Measurements from ENCODE around the gene KIF2A. TPM values are rescaled to one million over a fixed set of nuclear protein-coding genes. Genes with fewer than 3 reads are reported as not detected.

Gene KIF2A
- total RNA-seq, result 100 to 1,000 TPM; 161 to 171 TPM

GRCh38 chr5:62305715-62306322 is at the start of gene KIF2A:
TSS of gene KIF2A (plus strand) at chr5:62306206. CDS start at chr5:62306473, 267 bp downstream.
- POLR2A ChIA-PET, result interaction anchor here (0.6 to 1.7 kb wide), 18 partner anchors 9 to 272 kb away, joined by 3 to 32 read pairs (median 4); partner anchors contain the start of genes DIMT1, IPO11 and LRRC70
- no peaks in the 10 kb centered on the region for H3K9me3 Mint-ChIP-seq
- H3K4me3 Mint-ChIP-seq, result peak within 1 kb of the TSS; percentile 95
- DNase-seq, result peak; percentile 97
- peaks cover 30% of the 10 kb centered on the region for H3K36me3 Mint-ChIP-seq
- peak; percentile 93 for ATAC-seq (ENCODE audit: low read depth)
- no peaks in the 10 kb centered on the region for H3K27me3 Mint-ChIP-seq
- peaks cover 42% of the 10 kb centered on the region for H3K4me1 Mint-ChIP-seq
- peak within 1 kb of the TSS; percentile 93 for H3K27ac Mint-ChIP-seq

DNA sequence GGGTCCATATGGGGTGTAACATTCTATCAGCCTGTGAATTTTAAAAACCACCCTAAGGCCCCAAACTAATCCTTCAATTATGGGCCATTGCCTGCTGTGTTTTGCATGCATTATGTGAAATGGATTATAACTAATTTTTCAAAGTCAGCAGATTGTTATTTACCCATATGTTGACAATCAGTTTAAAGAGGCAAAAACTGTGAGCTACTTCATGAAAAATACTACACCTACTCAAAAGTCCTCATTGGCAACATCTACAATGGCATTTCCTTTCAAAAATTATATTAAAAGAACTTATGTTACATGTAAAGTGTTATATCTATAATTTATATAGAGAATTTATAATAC is 49.0 kb upstream of the KIF2A start:
- H3K4me1 Mint-ChIP-seq, result peaks cover 43% of the 10 kb centered on the region

DNA sequence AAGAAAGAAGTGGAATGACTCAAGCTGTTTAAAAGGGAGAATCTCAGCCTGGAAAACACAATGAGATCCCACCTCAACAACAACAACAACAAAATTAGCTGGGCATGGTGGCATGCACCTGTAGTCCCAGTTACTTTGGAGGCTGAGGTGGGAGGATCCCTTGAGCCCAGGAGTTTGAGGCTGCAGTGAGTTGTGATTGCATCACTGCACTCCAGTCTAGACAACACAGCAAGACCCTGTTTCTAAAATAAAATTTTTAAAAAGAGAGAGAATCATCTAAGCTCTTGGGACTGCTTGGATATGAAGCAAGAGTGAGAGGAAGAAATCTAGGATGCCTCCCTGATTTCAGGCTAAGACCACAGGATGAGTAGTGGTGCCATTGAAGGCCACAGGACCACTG is 47.4 kb upstream of the KIF2A start:
- peaks cover 18% of the 10 kb centered on the region for H3K36me3 Mint-ChIP-seq
- no peak for ATAC-seq (ENCODE audit: low read depth)
- peaks cover 8% of the 10 kb centered on the region for H3K9me3 Mint-ChIP-seq
- no peak overlapping the region for H3K4me3 Mint-ChIP-seq
- H3K27me3 Mint-ChIP-seq, result no peaks in the 10 kb centered on the region
- DNase-seq, result no peak
- POLR2A ChIA-PET, result interaction anchor here (1.4 kb wide), 1 partner anchor 47 kb away, joined by 5 read pairs; the partner anchor contains the start of gene KIF2A
- no peak overlapping the region for H3K27ac Mint-ChIP-seq
- H3K4me1 Mint-ChIP-seq, result peaks cover 45% of the 10 kb centered on the region

More for the DNA sequence above, 49.0 kb upstream of the KIF2A start:
- ATAC-seq (ENCODE audit: low read depth) (no peak), DNase-seq (no peak)
- Mint-ChIP-seq H3K36me3 (peaks cover 32% of the 10 kb centered on the region), H3K4me3 (peak overlapping the region; percentile 60), H3K27me3 (no peaks in the 10 kb centered on the region), H3K9me3 (peaks cover 15% of the 10 kb centered on the region), H3K27ac (peak overlapping the region; percentile 98)
- POLR2A ChIA-PET, result interaction anchor here (1.0 to 1.4 kb wide), 3 partner anchors 28 to 49 kb away, joined by 3 to 6 read pairs (median 5); partner anchors contain the start of gene KIF2A

DNA sequence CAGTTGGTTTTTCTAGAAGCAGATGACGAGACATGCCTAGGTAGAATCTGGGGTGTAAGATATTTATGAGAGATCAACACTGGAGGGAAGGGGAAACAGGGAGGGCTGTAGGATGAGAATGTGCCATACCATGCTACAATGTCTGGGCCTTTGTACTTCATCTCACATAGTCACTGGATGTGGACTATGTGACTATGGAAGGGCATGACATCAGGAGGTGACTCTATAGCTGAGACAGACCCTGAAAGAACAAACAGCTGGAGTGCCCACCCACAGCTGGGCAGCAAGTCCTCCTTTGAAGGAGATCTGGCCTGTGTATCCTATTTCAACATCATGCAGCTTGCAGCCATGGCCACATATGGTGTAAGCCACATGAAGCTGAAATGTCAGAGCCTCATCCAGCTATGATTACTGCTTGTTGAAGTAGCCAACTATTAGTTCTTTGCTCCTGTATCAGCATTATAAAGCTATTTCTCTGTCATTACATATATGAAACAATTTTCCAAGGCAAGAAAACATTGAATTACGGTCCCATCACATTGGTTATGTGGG is 46.2 kb upstream of the KIF2A start:
- POLR2A ChIA-PET, result interaction anchor here (1.4 to 1.5 kb wide), 2 partner anchors 37 to 46 kb away, joined by 5 to 7 read pairs; partner anchors contain the start of gene KIF2A
- Mint-ChIP-seq H3K4me3 (no peak overlapping the region), H3K9me3 (peaks cover 2% of the 10 kb centered on the region), H3K4me1 (peaks cover 46% of the 10 kb centered on the region), H3K36me3 (peaks cover 11% of the 10 kb centered on the region), H3K27ac (no peak overlapping the region), H3K27me3 (no peaks in the 10 kb centered on the region)
- ATAC-seq (ENCODE audit: low read depth) (no peak), DNase-seq (no peak)

DNA sequence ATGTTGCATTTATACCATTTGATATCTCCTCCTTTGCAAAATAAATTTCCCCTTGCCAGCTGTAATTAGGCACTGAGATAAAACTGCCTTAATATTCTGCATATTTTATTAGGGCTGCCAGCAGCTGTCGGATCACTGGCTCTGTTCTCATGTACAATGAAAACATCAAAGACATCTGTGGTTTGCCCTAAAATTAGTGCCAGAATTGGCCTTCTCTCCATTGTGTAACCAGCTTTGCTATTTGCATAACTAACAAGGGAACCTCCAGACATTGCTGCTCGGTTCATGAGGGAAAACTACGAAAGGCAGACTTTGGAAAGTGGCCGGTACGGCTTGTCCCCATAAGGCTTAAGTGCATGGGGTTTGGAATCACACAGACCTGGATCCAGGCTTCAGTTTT is 45.5 kb upstream of the KIF2A start:
- no peak for ATAC-seq (ENCODE audit: low read depth)
- peak overlapping the region; percentile 40 for H3K4me3 Mint-ChIP-seq
- peaks cover 2% of the 10 kb centered on the region for H3K9me3 Mint-ChIP-seq
- H3K27ac Mint-ChIP-seq, result no peak overlapping the region
- POLR2A ChIA-PET, result interaction anchor here (1.4 to 1.5 kb wide), 2 partner anchors 36 to 45 kb away, joined by 3 to 7 read pairs; no protein-coding TSS in a partner anchor
- peaks cover 11% of the 10 kb centered on the region for H3K36me3 Mint-ChIP-seq
- no peak for DNase-seq
- no peaks in the 10 kb centered on the region for H3K27me3 Mint-ChIP-seq
- peaks cover 47% of the 10 kb centered on the region for H3K4me1 Mint-ChIP-seq

DNA sequence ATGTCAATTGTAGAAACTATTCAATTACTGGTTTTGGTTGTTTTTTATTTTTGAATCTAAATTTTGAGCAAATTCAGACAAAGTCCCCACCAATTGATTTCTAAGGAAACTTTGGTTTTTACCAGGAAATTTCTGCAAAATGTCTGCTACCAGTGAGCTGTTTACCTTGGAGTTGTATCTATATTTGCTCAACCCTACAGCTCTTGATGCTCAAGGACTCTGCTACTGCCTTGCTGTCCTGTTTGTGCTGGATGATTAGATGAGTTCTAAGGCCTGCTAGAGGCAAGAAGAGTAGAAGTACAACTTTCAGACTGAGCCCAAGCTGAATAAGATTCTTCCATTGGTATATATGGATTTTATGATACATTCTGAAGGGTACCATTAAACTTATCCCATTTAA is 42.6 kb upstream of the KIF2A start:
- peaks cover 9% of the 10 kb centered on the region for H3K36me3 Mint-ChIP-seq
- H3K27me3 Mint-ChIP-seq, result no peaks in the 10 kb centered on the region
- no peak overlapping the region for H3K27ac Mint-ChIP-seq
- DNase-seq (no peak), ATAC-seq (ENCODE audit: low read depth) (no peak)
- H3K4me1 Mint-ChIP-seq, result peaks cover 36% of the 10 kb centered on the region
- POLR2A ChIA-PET, result interaction anchor here (1.2 kb wide), 1 partner anchor 22 kb away, joined by 3 read pairs; no protein-coding TSS in a partner anchor
- no peak overlapping the region for H3K4me3 Mint-ChIP-seq
- peaks cover under 1% of the 10 kb centered on the region for H3K9me3 Mint-ChIP-seq

DNA sequence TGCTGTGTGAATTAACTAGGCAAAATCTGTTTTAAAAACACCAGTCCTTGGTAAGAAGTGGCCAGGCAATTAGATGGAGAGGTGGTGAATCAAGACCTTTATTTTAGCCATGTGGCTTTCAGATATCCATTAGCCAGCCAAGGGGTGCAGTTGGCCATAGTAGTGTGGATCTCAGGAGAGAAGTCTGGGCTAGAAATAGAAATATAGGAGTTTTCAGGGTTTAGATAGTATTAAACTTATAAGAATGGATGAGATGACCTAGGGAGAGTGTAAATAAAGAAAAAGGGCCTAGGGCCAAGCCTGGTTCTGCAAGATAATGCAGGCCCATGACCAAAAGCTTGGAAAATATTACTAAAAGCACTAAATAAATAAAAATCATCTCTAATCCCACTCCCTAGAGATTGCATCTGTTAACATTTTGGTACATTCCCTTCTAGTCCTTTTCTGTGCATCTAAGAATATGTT is 40.3 kb upstream of the KIF2A start:
- Mint-ChIP-seq H3K27ac (no peak overlapping the region), H3K9me3 (no peaks in the 10 kb centered on the region), H3K36me3 (peaks cover 2% of the 10 kb centered on the region), H3K27me3 (no peaks in the 10 kb centered on the region), H3K4me3 (no peak overlapping the region), H3K4me1 (peaks cover 28% of the 10 kb centered on the region)
- ATAC-seq (ENCODE audit: low read depth) (no peak), DNase-seq (no peak)
- POLR2A ChIA-PET, result no interaction called here

GRCh38 chr5:62266573-62266972 is 39.4 kb upstream of the KIF2A start:
- no peak overlapping the region for H3K27ac Mint-ChIP-seq
- no peak overlapping the region for H3K4me3 Mint-ChIP-seq
- H3K9me3 Mint-ChIP-seq, result peaks cover 2% of the 10 kb centered on the region
- POLR2A ChIA-PET, result no interaction called here
- H3K36me3 Mint-ChIP-seq, result peaks cover 2% of the 10 kb centered on the region
- H3K4me1 Mint-ChIP-seq, result peaks cover 21% of the 10 kb centered on the region
- no peak for ATAC-seq (ENCODE audit: low read depth)
- no peaks in the 10 kb centered on the region for H3K27me3 Mint-ChIP-seq
- no peak for DNase-seq

- peaks cover 8% of the 10 kb centered on the region for H3K36me3 Mint-ChIP-seq
- H3K27me3 Mint-ChIP-seq, result no peaks in the 10 kb centered on the region
- no peak overlapping the region for H3K27ac Mint-ChIP-seq
- no peak for ATAC-seq (ENCODE audit: low read depth)
- H3K4me3 Mint-ChIP-seq, result peak overlapping the region; percentile 29
- DNase-seq, result no peak
- peaks cover 6% of the 10 kb centered on the region for H3K9me3 Mint-ChIP-seq
- H3K4me1 Mint-ChIP-seq, result peaks cover 23% of the 10 kb centered on the region
- POLR2A ChIA-PET, result interaction anchor here (0.7 to 0.9 kb wide), 2 partner anchors 38 to 42 kb away, joined by 3 to 4 read pairs; partner anchors contain the start of gene KIF2A
Observed at GRCh38 chr5:62268234-62268633, 37.8 kb upstream of the KIF2A start.

- DNase-seq, result no peak
- Mint-ChIP-seq H3K4me1 (peaks cover 22% of the 10 kb centered on the region), H3K4me3 (peak overlapping the region; percentile 34), H3K27ac (no peak overlapping the region), H3K27me3 (no peaks in the 10 kb centered on the region), H3K9me3 (peaks cover 6% of the 10 kb centered on the region), H3K36me3 (peaks cover 11% of the 10 kb centered on the region)
- POLR2A ChIA-PET, result interaction anchor here (0.7 kb wide), 1 partner anchor 41 kb away, joined by 4 read pairs; no protein-coding TSS in a partner anchor
- peak; percentile 77 for ATAC-seq (ENCODE audit: low read depth)
Observed at GRCh38 chr5:62268792-62269191, 37.2 kb upstream of the KIF2A start.

- H3K4me3 Mint-ChIP-seq, result no peak overlapping the region
- DNase-seq, result no peak
- H3K9me3 Mint-ChIP-seq, result peaks cover 6% of the 10 kb centered on the region
- peaks cover 20% of the 10 kb centered on the region for H3K4me1 Mint-ChIP-seq
- ATAC-seq (ENCODE audit: low read depth), result no peak
- POLR2A ChIA-PET, result interaction anchor here (0.9 kb wide), 1 partner anchor 34 kb away, joined by 4 read pairs; no protein-coding TSS in a partner anchor
- H3K27me3 Mint-ChIP-seq, result no peaks in the 10 kb centered on the region
- H3K36me3 Mint-ChIP-seq, result peaks cover 16% of the 10 kb centered on the region
- no peak overlapping the region for H3K27ac Mint-ChIP-seq
Observed at GRCh38 chr5:62271370-62271769, 34.6 kb upstream of the KIF2A start.

- no peak overlapping the region for H3K4me3 Mint-ChIP-seq
- peaks cover 6% of the 10 kb centered on the region for H3K9me3 Mint-ChIP-seq
- no peak for DNase-seq
- no peaks in the 10 kb centered on the region for H3K27me3 Mint-ChIP-seq
- POLR2A ChIA-PET, result interaction anchor here (0.9 kb wide), 1 partner anchor 34 kb away, joined by 4 read pairs; no protein-coding TSS in a partner anchor
- H3K36me3 Mint-ChIP-seq, result peaks cover 16% of the 10 kb centered on the region
- H3K27ac Mint-ChIP-seq, result no peak overlapping the region
- no peak for ATAC-seq (ENCODE audit: low read depth)
- H3K4me1 Mint-ChIP-seq, result peaks cover 22% of the 10 kb centered on the region
Observed at GRCh38 chr5:62271870-62272269, 34.1 kb upstream of the KIF2A start.

- peaks cover 20% of the 10 kb centered on the region for H3K4me1 Mint-ChIP-seq
- no peak for ATAC-seq (ENCODE audit: low read depth)
- no peak overlapping the region for H3K4me3 Mint-ChIP-seq
- POLR2A ChIA-PET, result interaction anchor here (1.7 kb wide), 1 partner anchor 11 kb away, joined by 5 read pairs; no protein-coding TSS in a partner anchor
- H3K27me3 Mint-ChIP-seq, result no peaks in the 10 kb centered on the region
- H3K9me3 Mint-ChIP-seq, result peaks cover 6% of the 10 kb centered on the region
- H3K27ac Mint-ChIP-seq, result no peak overlapping the region
- DNase-seq, result no peak
- peaks cover 16% of the 10 kb centered on the region for H3K36me3 Mint-ChIP-seq
Observed at GRCh38 chr5:62273687-62274086, 32.3 kb upstream of the KIF2A start.

All from activated naive CD8-positive, alpha-beta T cell treated with anti-CD3 and anti-CD28 coated beads, Interleukin-2, amount 10 ng/mL, durations not matched to agents 7 days and 5 days (primary cell).